ENCODE results near the gene CTIF.

The CTIF gene

GRCh38 chr18:48607056-48607984 lies 68.5 kb downstream of the CTIF start:
- FAIRE-seq: no peak

GRCh38 chr18:48608581-48608980 lies 69.8 kb downstream of the CTIF start:
- no peak for FAIRE-seq

GRCh38 chr18:48609114-48609513 lies 70.3 kb downstream of the CTIF start:
- no peak for FAIRE-seq

- FAIRE-seq: no peak
Measured at GRCh38 chr18:48609820-48610815, 71.3 kb downstream of the CTIF start.

GRCh38 chr18:48611203-48611602 lies 72.4 kb downstream of the CTIF start:
- FAIRE-seq: no peak

GRCh38 chr18:48611785-48612480 lies 73.1 kb downstream of the CTIF start:
- FAIRE-seq: no peak

- FAIRE-seq: no peak
Measured at GRCh38 chr18:48612511-48612910, 73.7 kb downstream of the CTIF start.

- FAIRE-seq: no peak
Measured at GRCh38 chr18:48612917-48613316, 74.1 kb downstream of the CTIF start.

GRCh38 chr18:48613589-48614404 lies 75.0 kb downstream of the CTIF start:
- FAIRE-seq: no peak

GRCh38 chr18:48615566-48616401 lies 77.0 kb downstream of the CTIF start:
- no peak for FAIRE-seq

GRCh38 chr18:48616484-48617255 lies 77.8 kb downstream of the CTIF start:
- FAIRE-seq: no peak

- no peak for FAIRE-seq
Measured at GRCh38 chr18:48617844-48618497, 79.1 kb downstream of the CTIF start.

- FAIRE-seq: no peak
Measured at GRCh38 chr18:48619016-48619415, 80.2 kb downstream of the CTIF start.

GRCh38 chr18:48619501-48619900 lies 80.7 kb downstream of the CTIF start:
- FAIRE-seq: no peak

GRCh38 chr18:48620071-48620470 lies 81.2 kb downstream of the CTIF start:
- FAIRE-seq: no peak

- FAIRE-seq: no peak
Measured at GRCh38 chr18:48621240-48621639, 82.4 kb downstream of the CTIF start.

GRCh38 chr18:48621815-48622555 lies 83.2 kb downstream of the CTIF start:
- FAIRE-seq: no peak

- FAIRE-seq: no peak
Measured at GRCh38 chr18:48622911-48623431, 84.1 kb downstream of the CTIF start.
